NCI-H510A treated with DMSO at 0.1 percent for 48 hours (cell line): ENCODE results near the gene NDUFAF2.
"Not testable (repeated sequence)": the region's sequence is repeated elsewhere in the genome, so short reads cannot be mapped to it uniquely, and the experiment has no call there.

Experiments
- DNase-seq: peaks from one replicate; lab custom pipeline; 2025; lab: John Stamatoyannopoulos, UW

NDUFAF2 gene

GRCh38 chr5:60993425-60993824, 48.4 kb downstream of the NDUFAF2 start:
- DNase-seq, result no peak

DNA sequence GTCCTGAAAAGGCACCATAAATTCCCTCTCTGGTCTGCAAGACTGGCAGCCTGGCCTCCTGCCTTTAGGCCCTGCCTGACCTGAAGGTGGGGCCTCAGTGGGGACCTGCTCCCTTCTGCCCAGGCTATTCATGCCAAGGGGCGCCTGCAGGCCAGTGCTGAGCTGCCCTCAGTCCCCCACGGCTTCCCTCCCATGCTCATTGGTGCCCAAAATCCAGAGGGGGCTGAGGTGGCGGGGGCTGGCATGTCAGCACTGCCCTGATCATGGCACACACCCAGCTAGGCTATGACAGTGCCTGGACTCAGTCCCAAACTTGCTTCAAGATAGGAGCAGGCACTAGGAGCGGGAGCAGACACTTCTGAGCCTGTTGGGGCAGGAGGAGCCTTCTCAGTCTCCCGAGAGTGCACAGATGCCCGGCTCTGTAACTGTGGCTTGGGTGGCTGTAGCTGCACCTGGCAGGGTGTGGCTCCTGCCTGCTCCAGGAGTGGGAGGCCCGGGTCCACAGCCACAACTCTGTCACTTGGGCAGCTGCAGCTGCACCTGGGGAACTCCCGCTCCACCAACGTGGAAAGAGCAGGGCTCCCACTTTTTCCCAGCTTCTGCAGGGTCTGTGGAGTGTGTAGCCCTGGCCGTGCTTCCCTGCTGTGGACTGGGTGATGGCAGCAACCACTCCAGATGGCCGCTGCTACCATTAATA, 49.0 kb downstream of the NDUFAF2 start:
- no peak for DNase-seq

DNA sequence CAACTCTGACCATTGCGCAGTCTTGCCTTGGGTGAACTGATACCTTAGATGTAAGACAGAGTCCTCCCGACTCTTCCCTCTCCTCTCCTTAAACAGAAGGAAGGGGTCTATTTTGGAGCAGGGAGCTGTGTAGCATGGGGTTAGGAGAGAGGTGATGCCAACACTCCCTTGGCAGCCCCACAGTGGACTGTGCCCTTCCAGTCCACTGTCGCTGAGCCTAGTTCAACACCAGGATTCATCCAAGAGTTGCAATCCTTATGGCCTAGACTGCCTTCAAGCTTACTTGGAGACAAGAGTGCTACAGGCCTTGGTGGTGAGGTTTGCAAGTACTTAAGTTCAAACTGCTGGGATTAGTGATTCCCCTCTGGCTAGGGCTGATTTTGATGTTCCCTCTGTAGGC, 51.4 kb downstream of the NDUFAF2 start:
- DNase-seq, result no peak

- no peak for DNase-seq
Observed at GRCh38 chr5:60997721-60998120, 52.7 kb downstream of the NDUFAF2 start.

- DNase-seq, result no peak
Observed at GRCh38 chr5:61000887-61001286, 55.9 kb downstream of the NDUFAF2 start.

DNA sequence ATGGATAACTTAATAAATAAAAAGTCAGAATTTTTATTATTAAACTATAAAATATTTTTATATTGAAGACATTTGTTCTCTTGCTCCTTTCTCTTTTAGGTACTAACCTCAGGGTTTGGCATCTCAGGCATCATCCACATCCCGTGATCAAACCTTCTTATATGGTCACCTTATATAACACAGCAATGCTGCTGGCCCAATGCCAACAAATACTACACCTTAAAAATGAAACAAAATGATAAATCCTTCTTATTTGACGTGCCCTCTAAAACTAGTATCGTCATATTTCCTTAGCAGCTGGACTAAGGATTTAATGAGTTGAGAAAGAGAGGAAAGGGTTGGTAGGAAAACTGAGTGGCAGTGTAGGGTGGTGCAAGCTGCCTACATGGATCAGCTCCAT, 56.6 kb downstream of the NDUFAF2 start:
- DNase-seq, result no peak

DNA sequence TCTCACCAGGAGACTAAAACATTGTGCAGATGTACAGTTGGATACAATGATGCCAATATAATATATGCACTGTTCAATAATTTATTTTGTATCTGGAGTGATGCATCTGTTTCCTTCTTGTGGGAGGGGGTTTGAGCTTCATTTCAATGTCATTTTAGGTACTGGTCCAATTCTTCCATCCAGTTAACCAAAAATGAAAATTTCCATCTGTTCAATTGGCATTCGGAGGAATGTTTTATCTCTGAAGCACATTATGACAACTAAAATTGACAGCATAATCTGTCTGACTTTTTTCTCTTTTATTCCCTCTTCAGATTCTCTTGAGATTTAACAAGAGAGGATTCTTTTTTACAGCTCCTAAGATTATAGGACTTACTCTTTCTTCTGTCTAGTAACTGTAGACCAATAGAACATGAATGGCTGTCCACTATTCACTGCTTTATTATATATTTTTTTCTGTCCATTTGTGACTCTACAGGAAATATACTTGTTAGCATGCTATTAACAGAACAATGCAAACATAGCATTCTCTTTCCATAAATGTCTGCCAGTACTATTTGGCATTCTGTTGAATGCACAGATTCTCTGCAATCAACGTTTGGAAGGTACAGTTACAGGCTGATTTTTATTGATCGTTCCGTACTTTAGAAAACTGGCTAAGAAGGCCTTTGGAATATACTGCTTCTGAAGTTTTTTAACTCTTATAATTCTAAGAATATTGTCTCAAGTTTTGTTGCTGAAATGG, 57.8 kb downstream of the NDUFAF2 start:
- no peak for DNase-seq

DNA sequence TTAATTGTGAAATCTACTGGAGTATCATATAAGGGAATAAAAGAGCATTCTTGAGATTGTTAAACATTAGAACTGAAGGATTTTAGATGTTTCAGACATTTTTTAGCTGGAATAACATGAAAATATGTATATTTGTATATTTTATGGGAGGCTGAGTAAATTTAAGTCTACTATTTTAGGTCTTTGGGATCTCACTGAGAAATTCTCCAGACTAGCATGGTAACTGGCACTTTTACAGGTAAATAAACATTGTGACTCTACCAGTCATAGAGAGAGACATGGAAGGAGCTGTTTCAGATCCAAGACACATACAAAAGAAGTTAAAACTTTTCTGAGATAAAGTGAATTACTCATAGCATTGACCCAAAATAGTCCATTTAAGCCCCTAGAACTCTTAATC, 59.4 kb downstream of the NDUFAF2 start:
- DNase-seq, result no peak

- no peak for DNase-seq
Observed at GRCh38 chr5:61009907-61010306, 64.9 kb downstream of the NDUFAF2 start.

DNA sequence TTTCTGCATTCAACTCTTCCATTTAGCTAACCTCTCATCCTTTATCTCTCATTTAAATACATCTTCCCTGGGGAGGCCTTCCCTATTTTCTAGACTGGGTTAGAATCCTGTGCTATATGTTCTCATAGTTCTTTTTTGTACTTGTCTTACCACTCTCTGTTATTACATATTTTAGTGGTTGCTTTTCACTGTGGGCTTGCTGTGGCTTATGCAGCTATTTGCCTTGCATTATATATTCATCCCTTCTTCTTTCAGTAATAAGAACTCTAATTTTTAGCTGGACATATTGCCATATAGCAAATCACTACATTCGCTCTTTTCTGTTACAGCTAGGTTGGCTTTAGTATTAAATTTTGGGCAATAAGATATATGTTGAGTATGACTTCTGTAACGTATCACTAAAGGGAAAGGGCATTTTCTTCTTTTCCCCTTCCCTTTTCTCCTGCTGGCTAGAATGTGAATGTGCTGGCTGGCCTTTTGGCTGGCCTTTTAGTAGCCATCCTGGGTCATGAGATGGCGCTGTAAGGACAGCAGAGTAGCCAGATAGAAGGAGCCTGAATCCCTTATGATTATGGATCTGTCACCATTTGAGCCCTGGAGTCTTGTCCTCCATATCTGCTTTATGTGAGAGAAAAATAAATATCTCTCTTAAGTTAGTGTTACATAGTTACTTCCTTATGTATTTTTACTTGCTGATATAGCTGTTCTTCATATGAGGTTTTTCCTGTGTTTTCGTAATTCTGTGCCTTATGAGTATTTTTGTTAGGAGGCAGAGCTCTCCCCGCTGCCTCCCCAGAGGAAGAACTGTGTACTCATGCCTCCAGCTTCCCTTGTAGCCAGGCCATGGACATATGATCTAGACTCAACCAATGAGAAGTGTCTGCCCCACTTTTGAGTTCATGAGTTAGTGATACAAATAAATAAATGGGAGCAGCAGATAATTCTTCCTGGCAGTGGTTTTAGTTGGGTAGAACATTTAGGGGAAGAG, 65.8 kb downstream of the NDUFAF2 start:
- DNase-seq, result no peak

DNA sequence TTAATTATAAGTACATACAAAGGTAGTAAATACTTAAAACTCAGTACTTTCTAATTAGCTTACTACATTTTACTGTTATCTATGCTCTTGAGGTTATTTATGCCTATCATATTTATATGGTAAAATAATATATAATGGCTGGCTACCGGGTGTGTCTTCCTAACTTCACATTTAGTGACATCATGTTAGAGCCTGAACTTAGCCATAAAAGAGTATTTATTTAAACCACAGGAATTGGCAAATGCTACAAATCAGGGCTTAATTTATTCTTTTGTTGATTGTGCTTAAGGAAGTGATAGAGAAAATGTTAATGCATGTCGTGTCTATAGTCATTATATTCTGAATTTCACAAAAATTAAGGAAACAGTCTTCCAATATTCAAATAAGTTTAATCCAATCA, 73.1 kb downstream of the NDUFAF2 start:
- DNase-seq, result no peak

DNA sequence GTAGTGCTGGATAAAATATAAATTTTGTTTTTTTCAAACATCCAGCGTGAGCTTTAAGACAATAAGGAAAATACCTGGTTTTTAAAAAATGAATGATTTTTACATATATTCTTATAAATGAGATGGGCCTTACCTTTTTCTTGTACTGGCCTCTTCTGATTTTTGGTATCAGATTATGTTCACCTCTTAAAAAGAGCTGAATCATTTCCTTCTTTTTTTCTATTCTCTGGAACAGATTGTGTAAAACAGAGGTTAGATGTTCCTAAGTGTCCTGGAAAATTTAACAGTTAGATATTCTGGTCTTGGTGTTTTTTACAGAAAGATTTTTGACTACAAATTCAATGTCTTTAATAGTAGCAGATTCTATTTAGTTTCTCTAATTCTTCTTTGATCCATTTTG, 74.6 kb downstream of the NDUFAF2 start:
- no peak for DNase-seq

DNA sequence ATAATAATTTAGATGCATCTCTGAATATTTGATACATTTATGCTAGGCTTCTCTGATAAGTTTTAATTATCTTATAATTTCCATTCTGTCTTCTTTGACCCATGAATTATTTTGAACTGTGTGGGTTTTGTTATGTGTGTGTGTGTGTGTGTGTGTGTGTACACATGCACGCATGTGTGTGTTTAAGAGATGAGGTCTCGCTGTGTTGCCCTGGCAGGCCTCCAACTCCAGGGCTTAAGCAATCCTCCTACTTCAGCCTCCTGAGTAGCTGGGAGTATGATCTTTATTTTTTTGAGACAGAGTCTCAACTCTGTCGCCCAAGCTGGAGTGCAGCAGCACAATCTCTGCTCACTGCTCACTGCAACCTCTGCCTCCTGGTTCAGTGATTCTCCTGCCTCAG, 75.4 kb downstream of the NDUFAF2 start:
- DNase-seq, result no peak

- no peak for DNase-seq
Observed at GRCh38 chr5:61023131-61023530, 78.1 kb downstream of the NDUFAF2 start.

- no peak for DNase-seq
Observed at GRCh38 chr5:61026004-61026403, 81.0 kb downstream of the NDUFAF2 start.

DNA sequence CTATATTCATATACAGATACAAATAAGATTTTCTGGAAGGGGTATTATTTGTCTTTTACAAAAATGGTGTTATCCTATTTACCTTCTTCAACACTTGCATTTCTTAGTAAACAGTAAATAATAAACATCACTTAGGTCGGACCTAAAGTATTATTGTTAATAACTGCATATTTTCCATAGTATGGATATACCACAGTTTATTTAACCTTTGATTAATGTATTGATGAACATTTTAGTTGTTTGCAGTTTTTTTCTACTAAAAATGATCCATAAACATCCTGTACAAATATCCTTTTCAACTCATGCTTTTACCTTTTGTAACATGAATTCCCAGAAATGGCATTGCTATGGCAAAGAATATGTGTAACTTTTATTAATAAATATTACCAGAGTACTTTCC, 83.4 kb downstream of the NDUFAF2 start:
- no peak for DNase-seq

DNA sequence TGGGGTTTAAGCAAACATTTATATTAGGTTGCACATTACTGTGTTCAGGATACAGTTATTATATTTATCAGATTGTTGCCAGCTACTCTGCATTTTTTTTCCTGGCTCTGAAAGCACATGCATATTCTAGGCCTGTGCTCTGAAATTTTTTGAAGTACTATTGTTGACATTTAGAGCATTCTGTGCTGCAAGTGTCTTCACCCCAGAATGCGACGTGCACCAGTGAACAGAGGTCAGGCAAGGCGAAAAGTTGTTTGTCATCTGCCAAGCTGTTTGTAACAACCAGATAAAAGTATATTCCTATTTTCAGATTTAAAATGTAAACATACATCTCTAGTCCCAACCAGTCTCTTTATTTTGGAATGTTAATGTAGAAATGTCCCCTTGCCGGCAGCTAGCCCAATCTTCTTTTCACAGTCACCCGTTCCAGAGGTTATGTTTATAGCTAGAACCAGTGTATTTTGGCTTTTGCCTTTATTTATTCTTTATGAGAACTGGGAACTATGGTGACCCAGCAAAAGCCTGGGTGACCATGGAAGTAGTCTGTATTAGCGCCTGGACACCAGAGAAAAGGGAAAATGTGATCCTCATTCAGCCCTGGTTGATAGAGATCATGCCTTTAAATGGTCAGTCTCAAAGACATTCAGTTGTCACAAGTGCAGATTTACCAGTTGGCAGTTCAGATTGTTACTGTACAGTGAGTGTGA, 84.6 kb downstream of the NDUFAF2 start:
- DNase-seq, result no peak

GRCh38 chr5:61030163-61030482, 85.1 kb downstream of the NDUFAF2 start:
- DNase-seq, result no peak

- DNase-seq, result not testable (repeated sequence)
Observed at GRCh38 chr5:61031301-61031700, 86.3 kb downstream of the NDUFAF2 start.

DNA sequence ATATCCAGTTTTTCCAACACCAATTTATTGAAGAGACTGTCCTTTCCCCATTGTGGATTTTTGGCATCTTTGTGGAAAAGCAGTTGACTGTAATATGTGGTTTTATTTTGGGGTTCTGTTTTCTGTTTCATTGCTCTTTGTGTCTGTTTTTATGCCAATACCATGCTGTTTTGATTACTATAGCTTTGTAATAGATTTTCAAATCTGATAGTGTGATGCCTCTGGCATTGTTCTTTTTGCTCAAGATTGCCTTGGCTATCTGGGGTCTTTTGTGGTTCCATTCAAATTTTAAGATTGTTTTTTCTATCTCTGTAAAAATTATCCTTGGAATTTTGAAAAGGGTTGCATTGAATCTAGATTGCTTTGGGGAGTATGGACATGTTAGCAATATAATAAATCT, 99.5 kb downstream of the NDUFAF2 start:
- no peak for DNase-seq

DNA sequence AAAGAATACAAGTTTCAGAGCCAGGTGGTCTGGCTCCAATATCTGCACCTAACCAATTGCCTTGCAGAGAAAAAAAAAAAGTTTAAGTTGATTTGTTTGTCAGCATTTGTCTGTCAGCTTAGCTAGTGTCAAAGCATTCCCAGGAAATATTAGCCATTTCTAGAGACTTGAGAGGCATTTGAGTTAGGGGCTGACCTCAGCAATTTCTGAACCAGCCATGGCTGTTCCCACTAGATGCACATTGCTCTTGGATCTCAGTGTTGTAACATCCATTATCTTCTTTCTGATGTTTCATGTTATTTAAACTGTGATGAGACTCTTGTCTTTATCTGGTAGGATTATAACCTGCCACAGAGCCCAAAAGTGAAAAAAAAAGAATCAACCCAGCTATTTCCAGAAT, 102.3 kb downstream of the NDUFAF2 start:
- no peak for DNase-seq

DNA sequence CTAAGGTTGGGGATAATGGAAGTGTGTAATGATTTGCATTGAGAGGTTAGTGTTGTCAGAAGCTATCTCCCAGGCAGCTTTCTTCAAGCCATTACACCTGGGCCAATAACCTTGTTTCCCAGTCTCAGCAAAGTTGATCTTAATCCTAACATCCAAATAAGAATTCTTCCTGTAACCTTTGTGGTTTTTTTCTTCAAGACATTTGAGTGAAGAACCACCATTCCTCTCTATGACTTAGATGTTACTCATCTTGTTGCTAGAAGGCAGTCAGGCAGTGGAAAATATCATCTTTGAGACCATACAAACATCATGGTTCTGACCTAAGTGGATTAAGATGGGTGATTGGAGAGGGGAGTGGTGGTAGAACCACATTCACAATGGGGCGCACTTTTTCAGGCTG, 103.5 kb downstream of the NDUFAF2 start:
- DNase-seq, result no peak
